ENCODE data around the gene MXRA8. TPM values are rescaled to one million over a fixed set of nuclear protein-coding genes. Genes with fewer than 3 reads are reported as not detected.

The MXRA8 gene
- total RNA-seq, 1 donor from 2014 or later: 20.2 TPM

- intact Hi-C loops (cut with micrococcal nuclease): no loop called here
- Histone ChIP-seq H3K4me3 (no peak overlapping the region), H3K27ac (replicated peaks) (no peak overlapping the region), H3K36me3 (peaks cover 95% of the 10 kb centered on the region), H3K4me1 (peaks cover 32% of the 10 kb centered on the region), H3K27me3 (ENCODE audit: low read depth) (no peaks in the 10 kb centered on the region), H3K9me3 (replicated peaks) (no peaks in the 10 kb centered on the region)
- TF ChIP-seq, protein P1, sequence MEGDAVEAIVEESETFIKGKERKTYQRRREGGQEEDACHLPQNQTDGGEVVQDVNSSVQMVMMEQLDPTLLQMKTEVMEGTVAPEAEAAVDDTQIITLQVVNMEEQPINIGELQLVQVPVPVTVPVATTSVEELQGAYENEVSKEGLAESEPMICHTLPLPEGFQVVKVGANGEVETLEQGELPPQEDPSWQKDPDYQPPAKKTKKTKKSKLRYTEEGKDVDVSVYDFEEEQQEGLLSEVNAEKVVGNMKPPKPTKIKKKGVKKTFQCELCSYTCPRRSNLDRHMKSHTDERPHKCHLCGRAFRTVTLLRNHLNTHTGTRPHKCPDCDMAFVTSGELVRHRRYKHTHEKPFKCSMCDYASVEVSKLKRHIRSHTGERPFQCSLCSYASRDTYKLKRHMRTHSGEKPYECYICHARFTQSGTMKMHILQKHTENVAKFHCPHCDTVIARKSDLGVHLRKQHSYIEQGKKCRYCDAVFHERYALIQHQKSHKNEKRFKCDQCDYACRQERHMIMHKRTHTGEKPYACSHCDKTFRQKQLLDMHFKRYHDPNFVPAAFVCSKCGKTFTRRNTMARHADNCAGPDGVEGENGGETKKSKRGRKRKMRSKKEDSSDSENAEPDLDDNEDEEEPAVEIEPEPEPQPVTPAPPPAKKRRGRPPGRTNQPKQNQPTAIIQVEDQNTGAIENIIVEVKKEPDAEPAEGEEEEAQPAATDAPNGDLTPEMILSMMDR (IDR thresholded peaks at IDR 0.05; ENCODE audit: borderline replicate concordance): no peak
- DNase-seq: no peak
Observed at GRCh38 chr1:1315435-1315954, 42.9 kb downstream of the MXRA8 start.

DNA sequence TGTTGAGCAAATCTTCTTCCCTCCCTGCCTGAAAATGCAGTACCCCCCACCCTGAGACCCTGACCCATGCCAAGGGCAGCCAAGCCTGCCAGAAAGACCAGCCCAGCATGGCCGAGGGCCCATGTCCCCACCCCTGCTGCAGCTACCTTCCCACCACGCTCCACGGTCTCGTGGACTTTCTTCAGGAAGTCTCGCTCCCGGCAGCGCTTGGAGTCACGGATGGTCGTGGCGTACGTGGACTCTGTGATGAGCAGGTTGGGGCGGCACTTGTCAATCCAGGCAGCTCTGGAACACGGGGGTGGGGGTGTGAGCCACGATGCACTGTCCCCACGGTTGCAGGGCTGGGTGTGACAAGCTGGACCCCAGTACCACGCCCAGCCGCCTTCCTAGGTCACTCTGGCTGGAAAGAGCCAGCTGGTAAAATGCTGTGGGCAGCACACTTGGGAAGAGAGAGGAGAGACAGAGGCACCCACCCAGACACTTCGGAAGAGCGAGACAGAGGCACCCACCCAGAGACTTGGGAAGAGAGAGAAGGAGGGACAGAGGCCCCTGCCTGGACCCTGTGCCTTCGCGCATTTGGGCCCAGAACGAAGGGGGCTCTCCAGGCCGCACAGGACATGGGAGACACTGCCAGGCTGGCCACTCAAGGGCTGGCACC lies 43.5 kb downstream of the MXRA8 start:
- intact Hi-C loops (cut with micrococcal nuclease): no loop called here
- no peaks in the 10 kb centered on the region for H3K9me3 ChIP-seq (replicated peaks)
- H3K27ac ChIP-seq (replicated peaks): no peak overlapping the region
- peaks cover 95% of the 10 kb centered on the region for H3K36me3 ChIP-seq
- no peak for DNase-seq
- H3K4me3 ChIP-seq: no peak overlapping the region
- H3K4me1 ChIP-seq: peaks cover 28% of the 10 kb centered on the region
- TF ChIP-seq, protein P1 (IDR thresholded peaks at IDR 0.05; ENCODE audit: borderline replicate concordance): no peak
- no peaks in the 10 kb centered on the region for H3K27me3 ChIP-seq (ENCODE audit: low read depth)

DNA sequence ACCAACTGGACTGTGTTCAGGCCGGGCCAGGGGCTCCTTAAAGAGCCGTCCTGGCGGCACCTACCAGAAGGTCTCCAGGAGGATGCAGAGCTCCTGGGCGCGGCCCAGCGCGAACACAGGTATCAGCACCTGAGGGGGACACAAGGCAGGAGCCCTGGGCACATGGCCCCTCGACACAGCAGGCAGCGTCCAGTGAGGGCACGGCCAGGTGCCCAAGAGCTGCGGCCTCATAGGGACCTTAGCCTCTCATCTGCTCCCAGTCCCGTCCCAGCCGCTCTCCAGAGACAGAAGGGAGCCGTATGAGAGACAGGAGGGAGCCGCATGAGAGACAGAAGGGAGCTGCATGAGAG lies 44.1 kb downstream of the MXRA8 start:
- intact Hi-C loops (cut with micrococcal nuclease): no loop called here
- Histone ChIP-seq H3K4me3 (no peak overlapping the region), H3K9me3 (replicated peaks) (no peaks in the 10 kb centered on the region), H3K27ac (replicated peaks) (no peak overlapping the region), H3K27me3 (ENCODE audit: low read depth) (no peaks in the 10 kb centered on the region), H3K4me1 (peaks cover 28% of the 10 kb centered on the region), H3K36me3 (peaks cover 91% of the 10 kb centered on the region)
- DNase-seq: no peak
- TF ChIP-seq, protein P1 (IDR thresholded peaks at IDR 0.05; ENCODE audit: borderline replicate concordance): no peak

- no peaks in the 10 kb centered on the region for H3K9me3 ChIP-seq (replicated peaks)
- no peak overlapping the region for H3K27ac ChIP-seq (replicated peaks)
- H3K4me3 ChIP-seq: no peak overlapping the region
- TF ChIP-seq, protein P1 (IDR thresholded peaks at IDR 0.05; ENCODE audit: borderline replicate concordance): no peak
- H3K36me3 ChIP-seq: peaks cover 85% of the 10 kb centered on the region
- no peaks in the 10 kb centered on the region for H3K27me3 ChIP-seq (ENCODE audit: low read depth)
- intact Hi-C loops (cut with micrococcal nuclease): no loop called here
- peaks cover 28% of the 10 kb centered on the region for H3K4me1 ChIP-seq
- DNase-seq: no peak
Observed at GRCh38 chr1:1313500-1314236, 44.7 kb downstream of the MXRA8 start.

GRCh38 chr1:1312450-1313314 lies 45.7 kb downstream of the MXRA8 start:
- H3K27me3 ChIP-seq (ENCODE audit: low read depth): no peaks in the 10 kb centered on the region
- no peak overlapping the region for H3K4me3 ChIP-seq
- intact Hi-C loops (cut with micrococcal nuclease): no loop called here
- TF ChIP-seq, protein P1 (IDR thresholded peaks at IDR 0.05; ENCODE audit: borderline replicate concordance): no peak
- DNase-seq: no peak
- H3K27ac ChIP-seq (replicated peaks): no peak overlapping the region
- no peaks in the 10 kb centered on the region for H3K9me3 ChIP-seq (replicated peaks)
- peaks cover 20% of the 10 kb centered on the region for H3K4me1 ChIP-seq
- peaks cover 75% of the 10 kb centered on the region for H3K36me3 ChIP-seq
